Cerebellar nuclear complex (tissue), 1 donor: ENCODE measurements around the gene PRAMEF11.
"Not testable (repeated sequence)": the region's sequence is repeated elsewhere in the genome, so short reads cannot be mapped to it uniquely, and the experiment has no call there.

ENCODE experiments used
- DNase-seq, 2 experiments: peaks; one replicate each; lab custom pipeline; 2025; lab: John Stamatoyannopoulos, UW

Gene PRAMEF11

DNA sequence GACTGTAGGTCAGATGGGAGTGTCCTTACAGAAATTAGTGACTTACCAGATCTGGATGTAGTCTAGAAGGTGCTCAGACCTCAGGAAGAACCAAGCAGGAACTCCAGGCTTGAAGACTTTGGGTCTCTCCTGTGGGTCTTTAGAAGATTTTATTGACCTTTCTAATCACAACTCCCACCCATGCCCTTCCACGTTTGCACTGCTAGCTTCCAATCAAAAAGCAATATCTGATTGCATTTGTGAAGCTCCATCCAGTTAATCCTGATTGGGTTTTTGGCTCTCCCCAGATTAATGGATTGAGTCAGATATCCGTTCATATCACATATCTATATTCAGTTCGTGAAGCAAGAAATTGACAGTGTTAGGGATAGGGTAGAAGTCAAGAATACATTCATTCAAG, at the start of gene PRAMEF11:
Gene PRAMEF11 (minus strand): TSS at position 101 of the 400 bp plus-strand sequence. CDS start 2,621 bp downstream, outside the sequence.
- DNase-seq, result not testable (repeated sequence)

DNA sequence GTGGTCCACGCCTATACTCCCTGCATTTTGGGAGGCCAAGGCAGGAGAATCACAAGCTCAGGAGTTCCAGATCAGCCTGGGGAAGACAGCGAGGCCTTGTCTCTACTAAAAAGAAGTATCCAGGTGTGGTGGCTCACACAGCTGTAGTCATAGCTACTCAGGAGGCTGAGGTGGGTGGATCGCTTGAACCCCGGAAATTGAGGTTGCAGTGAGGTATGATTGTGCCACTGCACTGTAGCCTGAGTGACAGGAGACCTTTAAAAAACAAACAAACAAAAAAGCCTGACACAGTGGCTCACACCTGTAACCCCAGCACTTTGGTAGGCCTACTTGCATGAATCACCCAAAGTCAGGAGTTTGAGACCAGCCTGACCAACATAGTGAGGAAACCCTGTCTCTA, 47.2 kb upstream of the PRAMEF11 start:
- not testable (repeated sequence) for DNase-seq

DNA sequence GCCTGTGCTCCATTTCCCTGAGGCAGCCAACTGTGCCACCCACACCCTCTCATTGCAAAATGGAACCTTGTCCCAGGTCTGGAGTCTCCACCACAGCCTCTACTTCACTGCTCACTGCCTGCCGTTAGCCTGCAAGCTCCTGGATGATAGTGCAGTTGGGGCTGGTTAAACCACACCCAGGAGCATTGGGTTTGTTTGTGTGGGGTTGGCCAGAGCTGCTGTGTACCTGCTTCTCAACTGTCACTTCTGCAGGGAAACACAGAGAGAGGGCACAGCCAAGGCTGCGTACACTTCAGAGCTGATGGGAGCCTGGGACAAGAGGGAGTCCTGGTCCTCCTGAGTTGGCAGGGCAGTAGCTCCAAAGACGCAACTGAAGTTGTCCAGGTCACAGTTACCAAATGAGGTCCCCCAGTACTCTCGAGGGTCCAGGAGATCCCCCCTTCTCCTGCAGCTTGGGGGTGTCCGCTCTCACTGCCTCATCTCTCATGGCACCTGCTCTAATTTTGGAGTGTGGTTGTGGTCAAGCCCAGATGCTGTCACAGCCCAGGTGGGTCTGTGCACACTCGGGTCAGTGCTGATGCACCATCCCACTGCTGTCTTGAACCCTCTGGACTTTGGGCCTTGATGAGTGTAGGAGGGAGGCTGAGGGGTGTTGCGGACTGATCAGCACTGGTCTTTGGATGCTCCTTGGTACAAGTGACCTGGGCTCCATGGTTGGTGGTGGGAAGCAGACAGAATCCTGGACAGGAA, 32.1 kb upstream of the PRAMEF11 start:
- not testable (repeated sequence) for DNase-seq

DNA sequence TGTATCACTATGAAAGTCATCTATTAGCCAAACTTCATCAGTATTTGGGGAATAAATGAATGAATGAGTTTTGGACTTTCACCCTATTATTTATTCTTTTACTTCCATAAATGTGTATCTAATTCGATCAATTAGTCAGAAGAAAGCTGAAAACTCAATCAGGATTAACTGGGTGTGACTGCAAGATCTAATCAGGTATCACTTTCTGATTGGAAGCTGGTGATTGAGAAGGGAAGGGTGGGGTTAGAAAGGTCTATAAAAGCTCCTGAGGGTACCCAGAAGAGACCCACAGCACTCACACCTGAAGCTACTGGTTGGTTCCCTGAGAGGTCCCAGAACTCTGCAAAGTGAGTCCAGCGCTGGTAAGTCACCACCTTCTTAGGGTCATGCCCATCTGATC, 25.6 kb upstream of the PRAMEF11 start, which contains the start of gene PRAMEF2:
Gene PRAMEF2 (plus strand): TSS at position 301 of the 400 bp plus-strand sequence. CDS start 1,924 bp downstream, outside the sequence.
- not testable (repeated sequence) for DNase-seq

DNA sequence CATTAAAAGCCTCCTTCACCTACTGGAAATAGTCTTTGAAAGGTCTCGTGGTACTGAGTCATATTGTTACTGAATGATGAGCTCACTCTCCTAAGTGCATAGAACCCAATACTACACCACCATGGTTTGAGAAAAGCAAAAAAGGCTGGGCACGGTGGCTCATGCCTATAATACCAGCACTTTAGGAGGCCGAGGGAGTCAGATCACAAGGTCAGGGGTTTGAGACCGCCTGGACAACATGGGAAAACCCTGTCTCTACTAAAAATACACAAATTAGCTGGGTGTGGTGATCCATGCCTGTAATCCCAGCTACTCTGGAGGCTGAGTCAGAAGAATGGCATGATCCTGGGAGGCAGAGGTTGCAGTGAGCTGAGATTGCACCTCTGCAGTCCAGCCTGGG, 20.6 kb upstream of the PRAMEF11 start:
- no peak for DNase-seq

DNA sequence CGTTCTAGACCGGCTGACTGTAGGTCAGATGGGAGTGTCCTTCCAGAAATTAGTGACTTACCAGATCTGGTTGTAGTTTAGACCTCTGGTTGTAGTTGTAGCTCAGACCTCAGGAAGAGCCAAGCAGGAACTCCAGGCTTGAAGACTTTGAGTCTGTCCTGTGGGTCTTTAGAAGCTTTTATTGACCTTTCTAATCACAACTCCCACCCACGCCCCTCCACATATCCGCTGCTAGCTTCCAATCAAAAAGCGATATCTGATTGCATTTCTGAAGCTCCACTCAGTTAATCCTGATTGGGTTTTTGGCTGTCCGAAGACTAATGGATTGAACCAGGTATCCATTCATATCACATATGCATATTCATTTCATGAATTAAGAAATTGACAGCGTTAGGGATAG, 17.4 kb upstream of the PRAMEF11 start, which contains the start of gene HNRNPCL1:
Gene HNRNPCL1 (minus strand): TSS at position 101 of the 400 bp plus-strand sequence. CDS start 431 bp downstream, outside the sequence.
- not testable (repeated sequence) for DNase-seq

DNA sequence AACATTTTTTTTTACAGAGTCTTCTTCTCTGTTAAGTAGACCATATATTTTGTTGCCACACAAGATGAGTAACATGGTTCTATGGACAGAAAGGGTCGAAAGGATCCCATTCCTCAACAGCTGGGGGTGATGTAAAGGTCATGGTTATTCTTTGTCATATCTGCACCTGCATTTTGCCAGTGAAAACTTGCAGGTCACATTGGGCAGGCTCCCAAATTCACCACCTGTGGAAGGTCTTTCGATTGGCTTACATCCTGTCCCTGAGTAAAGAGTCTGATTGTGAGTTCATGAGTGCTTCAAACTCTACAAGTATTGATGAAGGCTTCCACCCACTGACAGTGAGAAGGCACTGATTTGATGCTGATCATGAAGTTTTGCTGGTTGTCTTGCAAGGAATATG, 2.0 kb upstream of the PRAMEF11 start:
- not testable (repeated sequence) for DNase-seq

DNA sequence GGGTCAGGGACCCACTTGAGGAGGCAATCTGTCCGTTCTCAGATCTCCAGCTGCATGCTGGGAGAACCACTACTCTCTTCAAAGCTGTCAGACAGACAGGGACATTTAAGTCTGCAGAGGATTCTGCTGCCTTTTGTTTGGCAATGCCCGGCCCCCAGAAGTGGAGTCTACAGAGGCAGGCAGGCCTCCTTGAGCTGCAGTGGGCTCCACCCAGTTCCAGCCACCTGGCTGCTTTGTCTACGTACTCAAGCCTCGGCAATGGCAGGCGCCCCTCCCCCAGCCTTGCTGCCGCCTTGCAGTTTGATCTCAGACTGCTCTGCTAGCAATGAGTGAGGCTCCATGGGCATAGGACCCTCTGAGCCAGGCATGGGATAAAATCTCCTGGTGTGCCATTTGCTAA, 12.1 kb downstream of the PRAMEF11 start:
- DNase-seq, result not testable (repeated sequence)

DNA sequence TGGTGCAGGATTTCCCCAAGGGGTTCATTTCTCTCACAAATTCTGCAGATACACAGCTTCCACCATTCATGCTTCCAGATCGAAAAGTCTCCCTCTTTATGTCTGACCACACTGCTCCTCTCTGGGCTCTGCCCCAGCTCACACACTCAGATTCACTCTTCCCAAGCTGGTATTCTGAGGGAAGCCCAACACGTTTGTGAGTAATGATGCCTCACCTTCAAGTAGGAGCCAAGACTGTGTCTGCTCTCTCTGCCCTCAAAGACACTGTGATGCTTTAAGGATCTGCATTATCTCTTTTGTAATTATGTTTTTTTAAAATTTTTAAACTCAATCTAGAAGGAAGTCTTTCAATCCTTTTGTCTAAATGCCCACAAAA, 19.8 kb downstream of the PRAMEF11 start:
- DNase-seq, result no peak

DNA sequence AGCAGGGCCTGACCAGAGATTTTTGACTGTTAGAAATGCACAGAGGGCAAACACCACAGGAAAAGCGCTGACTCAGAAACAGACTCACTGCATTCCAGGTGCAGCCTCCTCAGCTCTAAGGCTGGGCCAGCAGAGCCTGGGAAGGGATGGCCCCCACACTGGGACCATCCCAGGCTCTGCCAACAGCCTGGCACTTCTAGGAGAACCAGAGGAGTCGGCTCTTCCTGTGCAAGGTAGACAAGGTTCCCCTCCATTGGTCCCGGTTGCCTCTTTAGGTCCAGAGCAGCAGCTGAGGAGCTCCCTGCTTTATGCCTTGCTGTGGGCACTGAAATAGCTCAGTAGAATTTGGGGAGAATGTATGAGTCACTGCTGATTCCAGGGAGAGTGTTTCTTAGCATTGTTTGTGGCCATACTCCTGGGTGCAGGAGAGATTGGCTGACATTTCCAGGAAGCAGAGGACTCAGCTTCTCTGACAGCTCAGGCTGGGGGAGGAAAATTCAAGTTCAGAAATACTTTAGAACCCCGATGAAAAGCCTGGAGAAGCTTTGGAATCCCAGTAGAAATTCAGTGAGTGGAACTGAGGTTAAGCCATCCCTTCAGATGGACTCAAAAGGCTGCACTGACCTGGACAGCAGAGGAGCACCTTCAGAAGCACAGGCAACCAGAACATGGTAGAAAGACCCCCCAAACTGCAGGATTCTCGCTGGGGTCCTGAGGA, 20.4 kb downstream of the PRAMEF11 start:
- DNase-seq, result no peak

DNA sequence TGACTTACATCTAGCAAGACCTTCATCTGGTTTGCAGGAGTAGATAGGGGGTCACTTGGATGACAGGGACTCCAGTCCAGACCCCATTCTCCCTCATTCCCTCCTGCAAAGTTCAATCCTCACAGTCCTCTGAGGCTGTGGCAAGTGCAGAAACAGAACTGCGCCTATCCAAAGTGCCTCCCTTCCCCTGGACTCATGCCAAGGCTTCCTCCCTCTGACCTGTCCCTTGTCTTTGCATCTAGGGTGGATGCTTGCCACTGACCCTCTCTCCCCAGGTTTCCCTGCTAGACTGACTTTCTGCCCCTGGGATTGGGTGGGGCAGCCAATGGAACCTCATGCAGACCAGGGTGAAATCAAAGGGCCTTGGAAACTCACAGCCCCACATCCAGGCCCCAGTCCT, 21.3 kb downstream of the PRAMEF11 start:
- DNase-seq, result no peak

DNA sequence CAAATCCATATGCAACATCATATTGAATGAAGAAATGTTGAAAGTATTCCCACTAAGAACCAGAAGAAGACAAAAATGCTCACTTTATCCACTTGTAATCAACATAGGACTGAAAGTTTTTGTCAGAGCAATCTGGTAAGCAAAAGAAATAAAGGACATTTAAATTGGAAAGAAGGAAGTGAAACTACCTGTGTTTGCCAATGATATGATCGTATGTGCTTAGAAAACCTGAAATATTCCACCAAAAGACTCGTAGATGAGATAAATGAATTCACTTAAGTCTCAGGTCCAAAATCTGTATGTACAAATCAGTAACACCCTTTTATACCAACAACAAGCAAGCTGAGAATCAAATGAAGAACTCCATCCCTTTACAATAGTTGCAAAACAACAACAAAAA, 31.5 kb downstream of the PRAMEF11 start:
- DNase-seq, result no peak

DNA sequence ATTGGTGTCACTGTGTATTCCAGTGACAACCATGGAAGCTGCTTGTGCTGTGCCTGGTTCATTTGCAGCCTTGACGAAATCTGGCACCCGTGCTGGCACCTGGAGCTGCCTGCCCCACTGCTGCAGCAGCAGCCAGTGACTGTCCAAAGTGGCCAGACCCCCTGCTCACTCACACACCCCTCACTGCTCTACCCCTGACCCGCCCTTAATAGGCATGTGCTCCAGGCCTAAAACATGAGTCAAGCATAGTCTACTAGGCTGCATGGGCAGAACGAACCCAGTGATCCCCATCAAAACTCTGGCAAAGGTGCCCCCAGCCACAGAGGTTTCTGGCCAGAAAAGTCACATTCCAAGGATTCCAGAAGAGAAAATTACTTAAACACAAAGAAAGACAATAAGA, 32.3 kb downstream of the PRAMEF11 start:
- no peak for DNase-seq

DNA sequence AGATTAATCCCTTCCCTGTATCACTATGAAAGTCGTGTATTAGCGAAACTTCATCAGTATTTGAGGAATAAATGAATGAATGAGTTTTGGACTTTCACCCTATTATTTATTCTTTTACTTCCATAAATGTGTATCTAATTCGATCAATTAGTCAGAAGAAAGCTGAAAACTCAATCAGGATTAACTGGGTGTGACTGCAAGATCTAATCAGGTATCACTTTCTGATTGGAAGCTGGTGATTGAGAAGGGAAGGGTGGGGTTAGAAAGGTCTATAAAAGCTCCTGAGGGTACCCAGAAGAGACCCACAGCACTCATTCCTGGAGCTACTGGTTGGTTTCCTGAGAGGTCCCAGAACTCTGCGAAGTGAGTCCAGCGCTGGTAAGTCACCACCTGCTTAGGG, 40.1 kb downstream of the PRAMEF11 start, which contains the start of gene PRAMEF1:
Gene PRAMEF1 (plus strand): TSS at position 301 of the 400 bp plus-strand sequence. CDS start 1,831 bp downstream, outside the sequence.
- not testable (repeated sequence) for DNase-seq

DNA sequence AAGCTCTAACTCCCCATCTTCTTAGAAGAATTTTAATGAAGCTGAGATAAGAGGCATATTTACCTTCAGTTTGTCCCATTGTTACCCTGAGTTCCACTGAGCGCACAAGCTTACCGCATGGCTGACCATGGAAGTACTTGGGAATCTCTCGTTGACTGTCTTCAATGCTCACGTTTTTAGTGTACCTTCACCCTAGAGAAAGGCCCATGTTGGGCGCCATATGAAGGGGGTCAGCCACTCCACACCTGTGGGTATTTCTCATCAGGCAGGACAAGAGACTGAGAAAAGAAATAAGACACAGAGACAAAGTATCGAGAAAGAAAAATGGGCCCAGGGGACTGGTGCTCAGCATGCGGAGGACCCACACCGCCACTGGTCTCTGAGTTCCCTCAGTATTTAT, 46.5 kb downstream of the PRAMEF11 start:
- DNase-seq, result not testable (repeated sequence)

DNA sequence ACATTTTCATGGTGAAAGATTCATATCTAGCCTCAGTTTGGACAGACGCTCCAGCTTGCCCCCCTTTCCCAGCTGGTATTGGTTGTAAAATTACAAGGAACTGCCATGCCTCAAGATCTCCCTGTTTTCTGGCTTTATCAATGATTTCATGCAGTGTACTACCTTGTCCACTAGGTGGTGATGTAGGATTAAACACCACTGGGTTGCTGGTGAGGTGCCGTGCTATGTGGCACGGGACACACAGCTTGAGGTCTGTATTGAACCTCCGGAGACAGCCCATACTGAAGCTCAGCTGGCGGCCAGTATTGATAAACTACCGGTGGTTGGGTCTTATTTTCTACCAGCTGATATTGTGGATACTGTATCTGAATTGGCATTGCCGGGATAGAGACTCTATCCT, 47.4 kb downstream of the PRAMEF11 start:
- DNase-seq, result not testable (repeated sequence)

DNA sequence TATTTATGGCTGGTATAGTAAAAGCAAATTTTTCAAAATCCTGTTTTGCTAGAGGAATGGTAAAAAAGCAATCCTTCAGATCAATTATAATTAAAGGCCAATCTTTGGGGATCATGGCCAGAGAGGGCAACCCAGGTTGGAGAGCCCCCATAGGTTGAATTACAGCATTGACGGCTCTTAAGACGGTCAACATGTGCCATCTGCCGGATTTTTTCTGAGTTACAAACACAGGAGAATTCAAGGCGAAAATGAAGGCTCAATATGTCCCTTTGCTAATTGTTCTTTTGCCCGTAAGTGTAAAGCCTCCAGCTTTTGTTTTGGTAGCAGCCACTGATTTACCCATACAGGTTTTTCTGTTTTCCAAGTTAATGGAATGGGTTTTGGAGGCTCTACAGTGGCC, 49.7 kb downstream of the PRAMEF11 start:
- DNase-seq, result not testable (repeated sequence)

DNA sequence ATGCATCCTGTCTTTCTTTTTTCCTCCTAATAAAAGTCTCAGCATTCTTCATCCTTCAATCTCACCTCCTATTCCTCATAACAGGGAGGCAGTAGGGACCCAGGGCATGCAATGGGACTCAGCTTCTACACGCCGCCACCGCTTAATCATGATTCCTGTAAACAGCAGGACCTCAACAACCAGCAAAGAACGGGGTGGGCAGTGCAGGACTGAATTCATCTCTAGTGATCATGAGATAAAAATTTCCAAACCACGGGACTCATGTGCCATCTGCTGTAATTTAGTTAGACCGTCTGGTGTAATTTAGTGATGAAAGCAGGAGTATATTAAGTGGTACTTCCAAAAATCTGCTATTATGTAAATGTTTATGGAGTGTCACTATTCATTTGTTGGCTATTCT, 52.3 kb downstream of the PRAMEF11 start:
- no peak for DNase-seq

DNA sequence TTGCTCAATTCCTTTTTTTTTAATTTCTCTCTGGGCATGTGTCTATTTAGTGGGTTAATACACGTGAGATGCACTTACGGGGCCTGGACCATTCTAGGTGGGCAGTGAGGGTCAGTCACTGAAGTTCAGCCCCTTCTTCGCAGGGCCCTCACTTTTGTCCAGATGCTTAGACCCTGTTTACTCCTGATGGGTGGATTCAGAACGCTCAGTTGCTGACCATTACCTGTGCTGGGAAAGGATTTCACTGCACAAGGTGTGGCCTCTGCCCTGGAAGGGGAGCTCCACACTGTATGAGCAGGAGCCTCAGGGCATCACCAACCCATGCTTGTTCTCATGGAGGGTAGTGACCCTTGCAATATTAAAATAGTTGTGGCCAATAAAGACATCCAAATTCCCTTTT, 53.1 kb downstream of the PRAMEF11 start:
- DNase-seq, result no peak

DNA sequence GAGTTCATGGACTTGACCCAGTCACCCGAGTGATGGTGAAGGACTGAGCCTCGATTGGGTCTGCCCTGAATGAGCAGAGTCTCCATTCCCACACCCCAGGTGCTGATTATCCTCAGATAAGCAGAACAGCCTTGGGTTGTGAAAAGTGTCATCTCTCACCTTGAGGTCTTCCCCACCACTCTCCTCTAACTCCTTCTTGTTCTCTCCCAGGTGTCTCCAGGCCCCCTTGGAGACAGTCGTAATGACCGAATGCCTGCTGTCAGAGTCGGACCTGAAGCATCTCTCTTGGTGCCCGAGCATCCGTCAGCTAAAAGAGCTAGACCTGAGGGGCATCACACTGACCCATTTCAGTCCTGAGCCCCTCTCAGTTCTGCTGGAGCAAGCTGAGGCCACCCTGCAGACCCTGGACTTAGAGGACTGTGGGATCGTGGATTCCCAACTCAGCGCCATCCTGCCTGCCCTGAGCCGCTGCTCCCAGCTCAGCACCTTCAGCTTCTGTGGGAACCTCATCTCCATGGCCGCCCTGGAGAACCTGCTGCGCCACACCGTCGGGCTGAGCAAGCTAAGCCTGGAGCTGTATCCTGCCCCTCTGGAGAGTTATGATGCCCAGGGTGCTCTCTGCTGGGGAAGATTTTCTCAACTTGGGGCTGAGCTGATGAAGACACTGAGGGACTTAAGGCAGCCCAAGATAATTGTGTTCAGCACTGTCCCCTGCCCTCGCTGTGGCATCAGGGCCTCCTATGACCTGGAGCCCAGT, 54.2 kb downstream of the PRAMEF11 start:
- no peak for DNase-seq

DNA sequence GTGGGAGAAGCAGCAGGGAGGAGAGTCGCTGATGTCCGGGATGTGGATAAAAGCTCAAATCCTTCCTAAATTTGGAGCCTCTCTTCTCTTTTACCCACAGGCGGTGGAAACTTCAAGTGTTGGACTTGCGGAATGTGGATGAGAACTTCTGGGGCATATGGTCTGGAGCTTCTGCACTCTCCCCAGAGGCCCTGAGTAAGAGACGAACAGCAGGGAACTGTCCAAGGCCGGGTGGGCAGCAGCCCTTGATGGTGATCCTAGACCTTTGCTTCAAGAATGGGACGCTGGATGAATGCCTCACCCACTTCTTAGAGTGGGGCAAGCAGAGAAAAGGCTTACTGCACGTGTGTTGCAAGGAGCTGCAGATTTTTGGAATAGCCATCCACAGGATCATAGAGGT, 55.8 kb downstream of the PRAMEF11 start:
- DNase-seq, result no peak

DNA sequence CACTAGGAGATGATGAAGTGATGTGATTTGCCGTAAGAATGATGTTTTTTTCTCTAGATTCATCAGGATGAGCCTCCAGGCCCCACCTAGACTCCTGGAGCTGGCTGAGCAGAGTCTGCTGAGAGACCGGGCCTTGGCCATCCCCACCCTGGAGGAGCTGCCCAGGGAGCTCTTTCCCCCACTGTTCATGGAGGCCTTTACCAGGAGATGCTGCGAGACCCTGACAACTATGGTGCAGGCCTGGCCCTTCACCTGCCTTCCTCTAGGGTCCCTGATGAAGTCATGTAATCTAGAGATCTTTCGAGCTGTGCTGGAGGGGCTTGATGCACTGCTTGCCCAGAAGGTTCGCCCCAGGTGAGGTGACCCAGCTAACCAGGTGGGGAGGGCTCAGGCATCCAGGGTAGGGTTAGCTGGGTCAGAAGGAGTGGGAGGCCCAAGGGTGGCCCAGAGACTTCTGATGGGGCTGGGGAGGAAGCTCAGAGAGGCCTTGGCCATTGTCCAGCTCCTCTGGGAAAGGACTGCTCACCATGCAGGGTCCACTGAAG, 56.3 kb downstream of the PRAMEF11 start:
- DNase-seq, result no peak
